ENCODE data around the gene CEP72. TPM values are rescaled to one million over a fixed set of nuclear protein-coding genes. Genes with fewer than 3 reads are reported as not detected.

The CEP72 gene
- total RNA-seq, 1 donor from 2014 or later = 27.2 TPM

- Mint-ChIP-seq H3K4me3 (no peak overlapping the region), H3K27me3 (ENCODE audit: low read depth) (no peaks in the 10 kb centered on the region), H3K36me3 (ENCODE audit: low read depth) (peaks cover 15% of the 10 kb centered on the region), H3K9me3 (no peaks in the 10 kb centered on the region), H3K27ac (ENCODE audit: unreplicated experiment) (no peak overlapping the region), H3K4me1 (no peaks in the 10 kb centered on the region)
- DNase-seq (ENCODE audit: low read depth, low spot score) = no peak
- TF ChIP-seq CTCF (conservative IDR thresholded peaks at IDR 0.05) = no peak
Measured at GRCh38 chr5:665541-665955, 53.4 kb downstream of the CEP72 start.

GRCh38 chr5:665956-666711 lies 54.0 kb downstream of the CEP72 start:
- Mint-ChIP-seq H3K4me3 (no peak overlapping the region), H3K27ac (ENCODE audit: unreplicated experiment) (no peak overlapping the region), H3K36me3 (ENCODE audit: low read depth) (peaks cover 13% of the 10 kb centered on the region), H3K9me3 (no peaks in the 10 kb centered on the region), H3K4me1 (no peaks in the 10 kb centered on the region), H3K27me3 (ENCODE audit: low read depth) (no peaks in the 10 kb centered on the region)
- no peak for TF ChIP-seq CTCF (conservative IDR thresholded peaks at IDR 0.05)
- DNase-seq (ENCODE audit: low read depth, low spot score) = no peak

- H3K4me3 Mint-ChIP-seq = no peak overlapping the region
- no peaks in the 10 kb centered on the region for H3K9me3 Mint-ChIP-seq
- H3K27me3 Mint-ChIP-seq (ENCODE audit: low read depth) = no peaks in the 10 kb centered on the region
- no peaks in the 10 kb centered on the region for H3K4me1 Mint-ChIP-seq
- TF ChIP-seq CTCF (conservative IDR thresholded peaks at IDR 0.05) = no peak
- no peak for DNase-seq (ENCODE audit: low read depth, low spot score)
- H3K27ac Mint-ChIP-seq (ENCODE audit: unreplicated experiment) = no peak overlapping the region
- H3K36me3 Mint-ChIP-seq (ENCODE audit: low read depth) = peaks cover 8% of the 10 kb centered on the region
Measured at GRCh38 chr5:666816-667498, 54.8 kb downstream of the CEP72 start.

GRCh38 chr5:668283-668995 lies 56.3 kb downstream of the CEP72 start:
- Mint-ChIP-seq H3K27me3 (ENCODE audit: low read depth) (peaks cover 5% of the 10 kb centered on the region), H3K4me3 (no peak overlapping the region), H3K9me3 (no peaks in the 10 kb centered on the region), H3K4me1 (peaks cover 8% of the 10 kb centered on the region), H3K36me3 (ENCODE audit: low read depth) (peaks cover 5% of the 10 kb centered on the region), H3K27ac (ENCODE audit: unreplicated experiment) (no peak overlapping the region)
- DNase-seq (ENCODE audit: low read depth, low spot score) = no peak
- TF ChIP-seq CTCF (conservative IDR thresholded peaks at IDR 0.05) = no peak

- Mint-ChIP-seq H3K4me3 (no peak overlapping the region), H3K27ac (ENCODE audit: unreplicated experiment) (no peak overlapping the region), H3K9me3 (no peaks in the 10 kb centered on the region), H3K36me3 (ENCODE audit: low read depth) (peaks cover 5% of the 10 kb centered on the region), H3K4me1 (peaks cover 8% of the 10 kb centered on the region), H3K27me3 (ENCODE audit: low read depth) (peaks cover 5% of the 10 kb centered on the region)
- no peak for DNase-seq (ENCODE audit: low read depth, low spot score)
- TF ChIP-seq CTCF (conservative IDR thresholded peaks at IDR 0.05) = peak; percentile 63
Measured at GRCh38 chr5:669111-669841, 57.1 kb downstream of the CEP72 start.
